ENCODE results near the gene TRA2A.
A peak's percentile ranks its signal among the peaks of the same experiment; 100 is the strongest.
"Not testable (repeated sequence)": the region's sequence is repeated elsewhere in the genome, so short reads cannot be mapped to it uniquely, and the experiment has no call there.

Gene TRA2A

DNA sequence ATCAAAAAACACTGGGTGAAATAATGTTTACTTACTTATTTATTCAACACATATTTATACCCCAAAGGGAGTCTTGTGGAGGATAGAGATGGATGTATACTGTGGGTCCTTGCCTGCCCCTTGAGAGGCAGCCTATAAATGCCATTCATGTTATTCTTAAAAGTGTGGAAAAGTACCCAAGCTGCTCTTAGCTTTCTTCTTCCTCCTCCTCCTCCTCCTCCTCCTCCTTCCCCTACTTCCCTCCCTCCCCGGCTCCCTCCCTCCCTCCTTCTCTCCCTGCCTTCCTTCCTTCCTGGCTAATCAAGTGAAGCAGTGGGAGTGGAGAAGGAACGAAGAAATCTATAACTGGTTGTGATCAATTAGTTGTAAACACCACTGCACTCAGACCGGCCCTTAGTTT lies 40.3 kb downstream of the TRA2A start:
- no peak for DNase-seq

DNA sequence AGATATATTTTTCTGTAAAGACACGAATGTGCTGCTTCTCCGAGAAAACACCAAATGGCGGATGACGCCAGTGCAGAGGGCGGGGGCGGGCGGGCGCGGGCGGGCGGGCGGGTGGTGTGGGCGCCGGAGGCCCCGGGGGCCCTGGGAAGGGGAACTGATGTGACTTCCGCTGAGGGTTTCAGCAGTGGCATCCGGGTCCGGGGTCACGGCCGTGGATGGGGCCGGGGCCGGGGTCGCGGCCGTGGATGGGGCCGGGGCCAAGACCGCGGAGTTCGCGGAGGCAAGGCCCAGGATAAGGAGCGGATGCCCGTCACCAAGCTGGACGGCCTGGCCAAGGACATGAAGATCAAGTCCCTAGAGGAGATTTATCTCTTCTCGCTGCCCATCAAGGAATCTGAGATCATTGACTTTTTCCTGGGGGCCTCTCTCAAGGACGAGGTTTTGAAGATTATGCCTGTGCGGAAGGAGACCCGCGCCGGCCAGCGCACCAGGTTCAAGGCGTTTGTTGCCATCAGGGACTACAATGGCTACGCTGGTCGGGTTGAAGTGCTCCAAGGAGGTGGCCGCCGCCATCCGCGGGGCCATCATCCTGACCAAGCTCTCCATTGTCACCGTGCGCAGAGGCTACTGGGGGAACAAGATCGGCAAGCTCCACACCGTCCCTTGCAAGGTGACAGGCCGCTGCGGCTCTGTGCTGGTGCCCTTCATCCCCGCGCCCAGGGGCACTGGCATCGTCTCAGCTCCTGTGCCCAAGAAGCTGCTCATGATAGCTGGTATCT lies 41.2 kb downstream of the TRA2A start:
- DNase-seq, result peak; percentile 28 to 68 (median 39)

- DNase-seq, result not testable (repeated sequence)
Measured at GRCh38 chr7:23488714-23489113, 43.1 kb downstream of the TRA2A start.

DNA sequence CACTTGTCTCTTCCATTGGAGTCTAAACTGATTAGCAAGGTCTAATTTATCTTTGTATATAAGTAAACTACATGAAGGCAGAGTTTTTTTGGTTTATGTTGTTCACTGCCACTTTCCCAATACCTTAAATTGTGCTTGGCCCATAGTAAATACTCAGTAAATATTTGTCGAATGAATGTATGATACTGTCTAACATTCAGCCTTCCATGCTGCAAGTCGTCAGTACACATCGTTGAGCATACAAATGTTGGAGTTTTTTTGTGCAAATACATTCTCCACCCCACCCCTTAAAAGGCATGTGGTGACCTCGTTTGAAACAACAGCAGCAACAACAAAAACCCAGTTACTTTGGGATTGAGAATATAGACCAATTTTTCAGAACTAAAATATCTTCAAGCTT lies 44.1 kb downstream of the TRA2A start:
- no peak for DNase-seq

DNA sequence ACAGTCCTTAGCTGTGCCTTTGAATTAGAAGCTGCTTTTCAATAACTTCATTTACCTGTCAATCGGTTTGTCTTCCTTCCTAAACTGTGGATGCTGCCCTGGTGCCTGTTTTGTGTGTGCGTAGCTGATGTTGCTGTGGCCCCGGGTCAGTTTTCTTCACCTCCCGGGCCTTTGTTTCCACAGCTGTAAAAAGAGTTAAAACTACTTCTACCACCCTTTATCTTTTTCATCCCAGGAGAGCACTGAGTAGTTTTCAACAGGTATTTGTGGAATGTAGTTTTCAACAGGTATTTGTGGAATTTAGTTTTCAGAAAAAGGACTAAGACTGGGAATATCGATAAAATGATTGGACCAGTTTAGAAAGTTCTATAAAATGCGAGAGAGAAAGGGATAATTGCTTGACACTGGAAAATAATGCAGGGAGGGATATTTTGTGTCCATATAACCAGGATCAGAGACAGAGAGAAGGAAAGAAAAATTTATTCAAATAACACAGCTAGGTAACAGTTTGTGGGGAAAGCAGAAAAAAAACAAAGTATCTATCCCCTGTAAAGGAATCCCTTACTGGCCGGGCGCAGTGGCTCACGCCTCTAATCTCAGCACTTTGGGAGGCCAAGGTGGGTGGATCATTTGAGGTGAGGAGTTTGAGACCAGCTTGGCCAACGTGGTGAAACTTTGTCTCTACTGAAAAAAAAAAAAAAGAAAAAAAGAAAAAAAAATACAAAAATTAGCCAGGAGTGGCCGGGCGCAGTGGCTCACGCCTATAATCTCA lies 45.6 kb downstream of the TRA2A start:
- no peak for DNase-seq

DNA sequence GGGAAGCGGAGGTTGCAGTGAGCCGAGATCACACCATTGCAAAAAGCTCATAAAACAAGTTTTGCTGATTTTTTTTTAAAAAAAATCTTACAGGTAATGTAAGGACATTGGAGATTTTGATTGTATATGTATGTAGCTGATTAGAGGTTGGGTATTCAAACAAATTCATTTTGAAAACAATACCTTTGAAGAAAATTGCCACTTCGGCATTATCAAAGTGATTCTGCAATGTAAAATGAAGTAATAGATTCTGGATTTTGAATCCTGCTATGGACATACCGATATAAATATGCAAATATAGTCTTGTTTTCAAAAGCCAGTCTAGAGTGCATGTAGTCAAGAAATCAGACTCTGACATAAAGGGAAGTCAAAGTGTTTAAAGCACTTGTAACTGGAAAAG lies 49.1 kb downstream of the TRA2A start:
- no peak for DNase-seq

DNA sequence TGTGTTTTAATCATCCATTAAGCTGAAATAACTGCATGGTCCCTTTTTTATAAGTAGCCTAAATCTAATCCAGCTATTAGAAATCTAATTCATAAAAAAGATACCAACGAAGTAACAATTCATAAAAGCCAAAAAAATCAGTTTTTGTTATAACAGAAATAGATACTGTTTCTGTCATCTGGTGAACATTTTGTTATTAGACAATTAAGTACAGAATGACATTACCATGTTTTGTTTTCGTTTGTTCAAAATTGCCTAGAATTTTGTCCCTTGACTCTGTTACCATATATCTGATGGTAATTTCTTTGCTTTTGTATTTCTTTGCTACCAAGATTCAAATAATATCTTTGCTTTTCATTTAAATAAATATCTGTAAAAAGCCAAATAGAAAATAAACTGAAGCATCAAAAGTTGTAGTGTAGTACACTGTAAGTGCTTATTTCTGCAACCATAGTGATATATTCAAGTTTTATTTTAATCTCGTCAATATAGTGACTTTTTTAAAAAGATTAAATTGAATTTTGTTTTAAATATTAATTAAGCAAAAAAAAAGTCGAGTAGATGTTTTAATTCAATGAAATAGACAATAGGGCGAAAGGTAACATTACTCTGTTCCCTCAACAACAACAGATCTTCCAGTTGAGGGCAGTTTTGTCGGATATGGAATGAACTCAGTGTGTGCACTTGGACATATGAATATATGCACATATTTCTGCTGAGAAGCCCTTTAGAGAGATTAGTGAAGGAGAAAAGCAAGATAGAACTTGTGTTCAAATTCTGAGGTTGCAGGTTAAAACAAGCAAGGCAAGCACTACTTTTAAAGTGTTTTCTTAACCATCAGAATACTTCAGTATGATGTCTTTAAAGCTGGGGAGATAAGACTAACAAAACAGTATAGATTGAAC lies 53.6 kb downstream of the TRA2A start:
- no peak for DNase-seq

- no peak for DNase-seq
Measured at GRCh38 chr7:23477157-23477499, 54.7 kb downstream of the TRA2A start.

DNA sequence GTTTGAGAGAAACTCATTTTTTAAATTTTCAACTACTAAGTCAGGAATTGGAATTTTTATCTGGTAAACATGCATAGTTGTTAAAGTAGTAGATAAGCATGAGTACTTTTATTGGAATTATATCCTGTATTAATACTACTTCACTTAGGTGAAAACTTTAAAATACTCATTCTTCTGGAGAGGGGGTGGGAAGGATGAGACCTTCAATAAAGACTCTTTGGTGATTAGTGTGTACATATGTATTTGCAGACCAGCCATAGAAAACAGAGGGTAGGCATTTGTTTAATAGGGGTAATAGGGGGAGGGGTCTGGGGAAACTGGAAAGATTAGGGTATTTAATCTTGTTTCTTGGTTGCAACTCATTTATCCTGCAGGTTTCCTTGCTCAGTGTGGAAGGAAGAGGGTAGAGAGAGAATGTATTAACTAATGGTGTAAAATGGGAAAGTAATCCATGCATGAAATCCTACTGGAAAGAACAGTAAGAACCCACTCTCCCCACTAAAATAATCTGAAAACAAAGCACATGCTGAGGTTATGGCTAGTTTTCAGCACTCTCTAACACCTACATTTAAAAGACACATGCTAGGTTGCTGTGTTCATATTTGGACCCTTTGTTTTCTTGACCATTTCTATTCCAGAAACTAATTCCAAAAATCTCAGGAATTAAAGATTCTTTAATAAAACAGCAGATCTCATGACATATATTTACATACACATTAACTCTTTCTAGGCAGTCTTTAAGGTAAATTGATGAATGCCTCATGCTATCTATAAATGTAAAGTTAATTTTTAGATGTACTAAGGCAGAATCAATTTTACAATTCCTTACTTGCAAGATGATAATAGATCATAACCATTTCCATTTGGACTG lies 55.3 kb downstream of the TRA2A start:
- no peak for DNase-seq

DNA sequence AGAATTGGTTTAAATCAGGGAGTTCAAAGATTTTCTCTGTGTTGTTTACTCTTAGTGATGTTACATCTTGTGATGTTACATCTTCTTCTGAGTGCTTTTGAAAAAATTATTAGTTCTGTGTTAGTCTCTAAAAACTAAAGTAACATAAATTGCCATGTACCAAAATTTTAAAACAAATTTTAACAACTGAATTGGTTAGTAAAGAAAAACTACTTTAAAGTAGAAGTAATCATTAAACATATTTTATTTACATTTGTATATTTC lies 56.3 kb downstream of the TRA2A start:
- DNase-seq, result no peak

GRCh38 chr7:23474829-23475575 lies 56.8 kb downstream of the TRA2A start:
- no peak for DNase-seq

DNA sequence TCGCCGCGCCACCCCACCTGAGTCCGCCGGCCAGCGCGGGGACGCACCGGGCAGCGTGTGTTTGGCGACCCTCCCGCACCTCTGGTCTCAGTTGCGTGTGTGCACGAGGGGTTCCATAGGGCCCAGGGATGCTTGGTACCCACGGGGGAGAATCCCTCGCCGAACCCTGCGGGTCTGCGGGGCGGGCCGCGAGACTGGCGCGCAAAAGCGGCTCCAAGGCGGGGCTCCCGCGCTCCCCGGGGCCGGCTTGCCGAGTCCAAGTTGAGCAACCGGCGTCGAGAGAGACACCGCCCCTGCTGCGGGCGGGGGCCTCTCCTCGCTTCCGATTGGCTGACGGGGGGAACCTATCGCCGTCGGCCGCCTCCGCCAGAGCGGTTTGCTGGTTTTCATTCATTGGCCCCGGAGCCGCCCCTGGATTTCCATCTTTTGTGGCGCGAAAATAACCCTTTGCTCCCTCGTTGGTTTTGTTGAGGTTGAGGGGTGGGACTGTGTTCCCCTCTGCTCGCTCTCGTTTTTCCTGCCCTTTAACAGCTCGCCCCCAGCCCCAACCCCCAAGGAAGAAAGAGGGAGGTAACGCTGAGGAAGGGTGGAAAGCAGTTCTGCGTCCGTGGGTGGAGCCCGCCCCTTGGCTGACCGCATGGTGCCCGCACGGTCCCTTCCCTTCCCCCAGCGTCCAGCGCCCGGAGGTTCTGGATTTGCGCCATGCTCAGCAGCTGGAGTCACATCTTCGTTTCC lies 57.5 kb downstream of the TRA2A start:
- DNase-seq, result peak in 3 of 5 donors; percentile 16 to 94 (median 29)

DNA sequence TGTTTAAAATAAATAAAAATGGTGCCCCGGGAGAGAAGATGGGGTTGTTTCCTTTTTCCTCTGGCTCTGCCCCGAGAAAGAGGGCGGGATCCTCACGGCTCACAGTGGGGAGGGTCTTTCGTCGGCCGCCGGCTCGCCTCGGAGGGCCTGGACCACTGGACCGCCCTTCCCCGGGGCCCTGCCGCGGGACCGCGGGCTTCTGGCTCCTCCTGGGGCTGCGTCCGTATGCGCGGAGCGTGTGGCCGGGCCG lies 58.0 kb downstream of the TRA2A start:
- DNase-seq, result no peak

DNA sequence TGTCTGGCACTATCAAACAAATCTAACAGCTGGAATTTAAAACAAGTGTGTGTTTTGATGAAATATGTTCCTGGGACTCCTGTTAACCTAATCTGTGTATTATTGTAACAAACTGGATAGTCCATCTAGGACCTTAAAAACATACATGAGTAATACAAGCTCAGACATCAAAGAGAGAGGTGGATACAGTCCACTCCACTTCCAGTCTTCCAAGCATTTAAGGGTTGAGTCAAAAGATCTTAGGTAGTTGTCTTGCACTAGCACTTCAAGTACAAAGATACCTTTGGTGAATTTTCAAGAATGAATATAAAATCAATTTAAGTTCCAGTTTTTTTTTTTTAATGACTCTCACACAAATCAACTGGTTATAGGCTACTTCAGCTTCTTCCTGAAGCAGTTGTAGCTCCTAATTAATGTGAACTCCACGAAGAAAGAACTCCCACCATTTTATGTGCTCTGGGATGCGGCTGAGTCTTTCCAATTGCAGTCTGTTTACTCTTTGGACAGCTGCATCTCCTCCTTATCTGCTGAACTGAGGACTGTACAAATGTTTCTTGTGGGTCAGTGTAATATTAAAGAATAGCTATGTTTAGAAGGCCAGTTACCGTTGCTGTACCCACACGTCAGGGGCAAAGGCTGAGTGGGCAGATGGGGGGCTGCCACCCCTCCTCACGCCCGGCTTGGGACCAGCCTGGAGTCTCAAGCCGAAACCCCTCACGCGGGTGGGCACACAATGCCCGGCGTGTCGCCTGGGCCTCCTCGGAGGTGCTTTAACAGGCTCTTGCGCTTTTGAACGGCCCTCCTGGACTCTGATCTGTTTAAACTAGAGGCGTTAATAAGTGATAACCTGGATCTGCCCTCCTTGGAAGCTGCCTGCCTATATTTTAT lies 58.6 kb downstream of the TRA2A start:
- no peak for DNase-seq

- DNase-seq, result no peak
Measured at GRCh38 chr7:23472556-23472955, 59.2 kb downstream of the TRA2A start.

DNA sequence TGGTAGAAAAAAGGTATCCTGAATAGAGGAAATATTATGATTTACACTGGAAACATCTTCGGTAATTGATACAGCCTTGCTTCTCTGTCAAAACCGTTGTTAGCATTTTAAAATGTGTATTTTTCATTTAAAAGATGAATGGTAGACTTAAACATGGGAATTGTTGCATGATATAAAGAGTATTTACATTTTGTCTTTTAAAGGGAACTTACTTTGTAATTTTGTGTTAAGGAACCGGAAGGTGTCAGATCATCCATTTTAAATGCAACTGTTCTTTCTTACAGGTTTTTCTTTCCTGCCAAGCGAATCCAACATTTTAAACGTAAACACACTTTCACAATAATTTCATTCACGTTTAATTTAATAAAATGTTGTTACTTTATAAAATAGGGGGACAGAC lies 59.7 kb downstream of the TRA2A start:
- no peak for DNase-seq

- peak in 2 of 5 donors; percentile 13 to 67 for DNase-seq
Measured at GRCh38 chr7:23471106-23471859, 60.5 kb downstream of the TRA2A start.

- DNase-seq, result peak in 1 of 5 donors; percentile 59
Measured at GRCh38 chr7:23470330-23471105, 61.3 kb downstream of the TRA2A start, which contains the start of gene IGF2BP3. IGF2BP3 (minus strand) TSS chr7:23470491; CDS start chr7:23470110, 381 bp downstream.

DNA sequence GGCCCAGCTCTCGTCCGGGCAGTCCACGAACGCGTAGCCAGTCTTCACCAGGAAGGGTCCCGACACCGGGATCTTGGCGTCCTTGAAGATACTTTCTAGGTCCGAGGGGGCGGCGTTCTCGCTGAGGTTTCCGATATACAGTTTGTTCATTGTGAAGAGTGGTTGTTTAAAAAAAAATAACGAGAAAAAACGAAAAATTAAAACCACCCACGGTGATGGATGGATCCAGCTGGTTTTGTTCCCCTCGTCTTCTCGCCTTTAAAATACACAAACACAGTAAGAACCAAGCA lies 61.9 kb downstream of the TRA2A start:
- no peak for DNase-seq

Measured in T-helper 1 cell (primary cell).